H9 (cell line): ENCODE data around the gene UBAC1. TPM values are rescaled to one million over a fixed set of nuclear protein-coding genes. Genes with fewer than 3 reads are reported as not detected.

Experiments used
- DNase-seq: peaks from one replicate; pipeline ENCODE4 v3.0.0-alpha.2; 2017
- H2AFZ ChIP-seq: one replicate; pipeline ENCODE4 v1.6.1; 2013; ENCODE audit warnings: mild to moderate bottlenecking, low read length, control low read depth, moderate library complexity
- H2AK5ac ChIP-seq: 2 replicates; pipeline ENCODE4 v1.6.1; 2013; ENCODE audit warnings: low read length, control low read depth, mixed read lengths; ENCODE audit not compliant: insufficient read length
- H2BK120ac ChIP-seq: one replicate; pipeline ENCODE4 v1.6.1; 2013; ENCODE audit warnings: low read depth, mild to moderate bottlenecking, low read length, control low read depth, inconsistent platforms; ENCODE audit not compliant: poor library complexity, severe bottlenecking
- H2BK12ac ChIP-seq: 2 replicates; pipeline ENCODE4 v1.6.1; 2013; ENCODE audit warnings: low read length, control low read depth, mixed read lengths, low read depth; ENCODE audit not compliant: insufficient read length
- H2BK15ac ChIP-seq: 2 replicates; pipeline ENCODE4 v1.6.1; 2013; ENCODE audit warnings: low read depth, low read length, control low read depth
- H2BK20ac ChIP-seq: one replicate; pipeline ENCODE4 v1.6.1; 2013; ENCODE audit warnings: low read depth, mild to moderate bottlenecking, low read length, control low read depth, inconsistent platforms; ENCODE audit not compliant: poor library complexity, severe bottlenecking
- H2BK5ac ChIP-seq: 2 replicates; pipeline ENCODE4 v1.6.1; 2013; ENCODE audit warnings: low read length, control low read depth, mixed read lengths; ENCODE audit not compliant: insufficient read length
- H3K14ac ChIP-seq: 2 replicates; pipeline ENCODE4 v1.6.1; 2013; ENCODE audit warnings: low read length, control low read depth; ENCODE audit not compliant: insufficient read depth
- H3K18ac ChIP-seq: 2 replicates; pipeline ENCODE4 v1.6.1; 2013; ENCODE audit warnings: low read depth, mild to moderate bottlenecking, mixed read lengths, low read length, control low read depth; ENCODE audit not compliant: insufficient read length
- H3K23ac ChIP-seq: 2 replicates; pipeline ENCODE4 v1.6.1; 2013; ENCODE audit warnings: low read length, control low read depth, mixed read lengths, low read depth; ENCODE audit not compliant: insufficient read length
- H3K23me2 ChIP-seq: 2 replicates; pipeline ENCODE4 v1.6.1; 2013; ENCODE audit warnings: low read depth, mild to moderate bottlenecking, mixed read lengths, low read length, control low read depth; ENCODE audit not compliant: insufficient read length, poor library complexity, severe bottlenecking
- H3K27ac ChIP-seq: 2 replicates; pipeline ENCODE4 v1.5.1; 2013; ENCODE audit warnings: low read length, control low read depth, mixed read lengths, low read depth; ENCODE audit not compliant: insufficient read length
- H3K27me3 ChIP-seq: 2 replicates; pipeline ENCODE4 v1.6.1; 2013; ENCODE audit warnings: low read length, control low read depth, inconsistent platforms; ENCODE audit not compliant: insufficient read depth
- H3K4ac ChIP-seq: 2 replicates; pipeline ENCODE4 v1.6.1; 2013; ENCODE audit warnings: low read depth, mild to moderate bottlenecking, control low read depth, inconsistent platforms, low read length, moderate library complexity
- H3K4me1 ChIP-seq: 2 replicates; pipeline ENCODE4 v1.6.1; 2013; ENCODE audit warnings: low read length, control low read depth, inconsistent platforms; ENCODE audit not compliant: insufficient read depth
- H3K4me2 ChIP-seq: 2 replicates; pipeline ENCODE4 v1.6.1; 2013; ENCODE audit warnings: low read length, control low read depth, mixed read lengths; ENCODE audit not compliant: insufficient read length, insufficient read depth
- H3K56ac ChIP-seq: 2 replicates; pipeline ENCODE4 v1.6.1; 2013; ENCODE audit warnings: low read depth, mild to moderate bottlenecking, mixed read lengths, low read length, control low read depth; ENCODE audit not compliant: insufficient read length
- H3K79me1 ChIP-seq: 2 replicates; pipeline ENCODE4 v1.6.1; 2013; ENCODE audit warnings: low read depth, mild to moderate bottlenecking, moderate library complexity, low read length, control low read depth, inconsistent platforms; ENCODE audit not compliant: insufficient read depth, poor library complexity, severe bottlenecking
- H3K79me2 ChIP-seq: 2 replicates; pipeline ENCODE4 v1.6.1; 2013; ENCODE audit warnings: low read length, control low read depth, inconsistent platforms; ENCODE audit not compliant: insufficient read depth
- H3K9ac ChIP-seq: 2 replicates; pipeline ENCODE4 v1.6.1; 2013; ENCODE audit warnings: low read length, control low read depth, mixed read lengths; ENCODE audit not compliant: insufficient read length; ENCODE audit errors: extremely low read depth
- H3K9me3 ChIP-seq: one replicate; pipeline ENCODE4 v1.6.1; 2013; ENCODE audit warnings: low read depth, low read length, inconsistent platforms; ENCODE audit not compliant: control insufficient read depth
- H3T11ph ChIP-seq: one replicate; pipeline ENCODE4 v1.6.1; 2013; ENCODE audit warnings: mild to moderate bottlenecking, low read length, control low read depth, inconsistent platforms
- H4K20me1 ChIP-seq: one replicate; pipeline ENCODE4 v1.6.1; 2013; ENCODE audit not compliant: control insufficient read depth, insufficient read length, insufficient read depth
- H4K5ac ChIP-seq: 2 replicates; pipeline ENCODE4 v1.6.1; 2013; ENCODE audit warnings: low read depth, mild to moderate bottlenecking, mixed read lengths, low read length, control low read depth; ENCODE audit not compliant: insufficient read length
- H4K8ac ChIP-seq: replicated peaks from 2 replicates; pipeline ENCODE4 v1.6.1; 2013; ENCODE audit warnings: low read length, control low read depth, mixed read lengths, low read depth; ENCODE audit not compliant: insufficient read length
- H4K91ac ChIP-seq: 2 replicates; pipeline ENCODE4 v1.6.1; 2013; ENCODE audit warnings: low read depth, mild to moderate bottlenecking, moderate library complexity, mixed read lengths, low read length, control low read depth; ENCODE audit not compliant: insufficient read length
- H3K27ac Mint-ChIP-seq, 3 experiments: 2 replicates in 2 of 3; 3 replicates in 1 of 3; pipeline ENCODE4 v1.8.0; 2020 to 2021; ENCODE audit warnings: mixed read lengths in 3 of 3, mild to moderate bottlenecking in 1 of 3, moderate library complexity in 1 of 3
- H3K27me3 Mint-ChIP-seq: 2 replicates; pipeline ENCODE4 v1.8.0; 2021; ENCODE audit warnings: low read depth, mild to moderate bottlenecking, moderate library complexity, mixed read lengths
- H3K36me3 Mint-ChIP-seq, 3 experiments: 2 replicates in 2 of 3; 3 replicates in 1 of 3; pipeline ENCODE4 v1.8.0; 2020 to 2021; ENCODE audit warnings: low read depth in 3 of 3, mixed read lengths in 3 of 3; ENCODE audit not compliant: insufficient read depth in 1 of 3
- H3K4me1 Mint-ChIP-seq, 2 experiments: 2 replicates each; pipeline ENCODE4 v1.8.0; 2020; ENCODE audit warnings: mixed read lengths in 2 of 2
- H3K4me3 Mint-ChIP-seq, 2 experiments: 2 replicates in 1 of 2; 3 replicates in 1 of 2; pipeline ENCODE4 v1.8.0; 2020 to 2021; ENCODE audit warnings: mild to moderate bottlenecking in 2 of 2, mixed read lengths in 2 of 2, moderate library complexity in 1 of 2
- H3K9me3 Mint-ChIP-seq, 2 experiments: 2 replicates in 1 of 2; 3 replicates in 1 of 2; pipeline ENCODE4 v1.8.0; 2020; ENCODE audit warnings: mild to moderate bottlenecking in 2 of 2, mixed read lengths in 2 of 2, moderate library complexity in 1 of 2
- CTCF ChIP-seq: fragments of 200-600 bp; sonication (generic); conservative IDR thresholded peaks from 3 replicates; pipeline ENCODE4 v1.8.0; 2021; ENCODE audit warnings: antibody characterized with exemption, mild to moderate bottlenecking
- WGBS: extraction: QIAGEN DNeasy Blood & Tissue Kit; methylation state at CpG from one replicate; pipeline ENCODE4 v1.1.7; 2013; ENCODE audit warnings: missing lambda C conversion rate, low lambda C conversion rate, mixed read lengths; ENCODE audit not compliant: insufficient read length; ENCODE audit errors: extremely low coverage; 5-methylcytosine and 5-hydroxymethylcytosine counted together
- total RNA-seq: library from RNA; stranded (reverse); gene quantifications from 2 replicates; pipeline ENCODE4 v1.2.1, GENCODE V29; 2021

The UBAC1 gene
- total RNA-seq, 1 experiment from 2014 or later = 47.5 TPM

- Mint-ChIP-seq H3K36me3 (peaks cover 3 to 17% (median 10%) of the 10 kb centered on the region in 3 experiments; a peak in 6 of 7 replicates), H3K4me3 (no peak overlapping the region), H3K27ac (peak overlapping the region in 2 of 3 experiments; percentile 32 to 40; a peak in 2 of 7 replicates), H3K9me3 (peaks cover 0 to 2% of the 10 kb centered on the region in 2 experiments; a peak in 1 of 5 replicates), H3K4me1 (peaks cover 0 to 10% of the 10 kb centered on the region in 2 experiments; a peak in 3 of 4 replicates), H3K27me3 (no peaks in the 10 kb centered on the region)
- Histone ChIP-seq H3K27ac (no peak overlapping the region), H3K27me3 (no peaks in the 10 kb centered on the region), H3K56ac (no peak overlapping the region), H3K23me2 (no peaks in the 10 kb centered on the region), H4K20me1 (no peaks in the 10 kb centered on the region), H3K18ac (no peak overlapping the region), H3K14ac (no peak overlapping the region), H3T11ph (no peak overlapping the region), H3K79me1 (no peaks in the 10 kb centered on the region), H2BK120ac (no peak overlapping the region), H2BK5ac (no peak overlapping the region), H2BK20ac (no peak overlapping the region), H4K91ac (no peak overlapping the region), H4K5ac (no peak overlapping the region), H3K4me2 (no peak overlapping the region), H2BK15ac (no peak overlapping the region), H3K4ac (no peak overlapping the region), H3K4me1 (no peaks in the 10 kb centered on the region), H3K9me3 (no peaks in the 10 kb centered on the region), H3K79me2 (no peaks in the 10 kb centered on the region), H2AK5ac (no peak overlapping the region), H3K23ac (no peak overlapping the region), H2BK12ac (no peak overlapping the region), H4K8ac (no peak overlapping the region), H3K9ac (no peak overlapping the region), H2AFZ (no peak overlapping the region)
- 100% methylated on average over 2 of the region's 27 CpGs for WGBS
- no peak for DNase-seq
- peak; percentile 42 for TF ChIP-seq CTCF
These were observed 36.4 kb downstream of the UBAC1 start for GRCh38 chr9:135924628-135925338.
